K562 treated with DMSO at 1 percent for 24 hours (cell line): ENCODE data around the gene NPY1R. TPM values are rescaled to one million over a fixed set of nuclear protein-coding genes. Genes with fewer than 3 reads are reported as not detected.

Experiments
- total RNA-seq: library from RNA; unstranded; fragments of 300-600 nt; gene quantifications from 2 replicates; pipeline ENCODE4 v1.2.3, GENCODE V29; 2022; ENCODE audit warnings: low read depth; ENCODE audit not compliant: insufficient read depth

Gene NPY1R
- 0.20 TPM in 1 of 2 replicates, not detected in the other for total RNA-seq

GRCh38 chr4:163332526-163333406 is at the start of gene NPY1R:
Gene NPY1R (minus strand): TSS chr4:163332596. CDS start chr4:163326554, 6,042 bp downstream.

GRCh38 chr4:163343604-163344146 is 11.3 kb upstream of the NPY1R start, which contains the start of gene NPY5R:
Gene NPY5R (plus strand): TSS chr4:163343892. CDS start chr4:163350274, 6,382 bp downstream.

Other genes with a start within 250 kb of the NPY1R start
- 12.7 and 13.0 TPM in 2 replicates for gene NAF1, start 165.7 kb downstream of the NPY1R start, total RNA-seq
- gene NPY5R, start 11.3 kb upstream of the NPY1R start, total RNA-seq = not detected in 2 replicates
- gene TKTL2, start 141.2 kb upstream of the NPY1R start, total RNA-seq = 0.28 TPM in 1 of 2 replicates, not detected in the other
- gene TMA16, start 162.1 kb upstream of the NPY1R start, total RNA-seq = 17.4 and 23.8 TPM in 2 replicates